ENCODE measurements around the gene ANXA11. TPM values are rescaled to one million over a fixed set of nuclear protein-coding genes. Genes with fewer than 3 reads are reported as not detected.

The ANXA11 gene
- total RNA-seq, 1 experiment from 2014 or later, result 241 TPM

GRCh38 chr10:80184291-80184690 is 21.0 kb downstream of the ANXA11 start:
- Histone ChIP-seq H3K9me3 (ENCODE audit: control insufficient read depth, insufficient read depth, low read depth, low read length) (no peaks in the 10 kb centered on the region), H3K36me3 (ENCODE audit: control insufficient read depth, insufficient read depth, low read length) (no peaks in the 10 kb centered on the region), H3K4me3 (ENCODE audit: low read depth in 2 of 2, low read length in 2 of 2) (no peak overlapping the region), H3K4me1 (ENCODE audit: control insufficient read depth, insufficient read depth, low read length) (peaks cover 6% of the 10 kb centered on the region; the same call in 1 of the 2 replicates), H3K27me3 (ENCODE audit: control insufficient read depth, insufficient read depth, low read length) (no peaks in the 10 kb centered on the region), H3K27ac (ENCODE audit: low read length) (no peak overlapping the region)
- intact Hi-C loops (cut with micrococcal nuclease; ENCODE audit: unreplicated experiment) (no loop called here), in situ Hi-C loops (cut with HindIII; ENCODE audit: low pct_unique_long_range_greater_than_20kb, low sequenced_read_pairs) (no loop called here)
- ChIA-PET POLR2A (interaction anchor here (1.1 kb wide), 1 partner anchor 9 kb away, joined by 4 read pairs; no protein-coding TSS in a partner anchor), CTCF (no interaction called here)
- DNase-seq (ENCODE audit: low read depth, low spot score) (no peak), ATAC-seq (no peak)
- no peak for TF ChIP-seq SIN3A (IDR thresholded peaks at IDR 0.05; ENCODE audit: borderline replicate concordance, insufficient read depth, low read depth, low read length)
- no TSS peak for BruUV-seq (replicated peaks)

GRCh38 chr10:80183436-80183835 is 21.9 kb downstream of the ANXA11 start:
- CTCF ChIA-PET, result no interaction called here
- no peak for DNase-seq (ENCODE audit: low read depth, low spot score)

More at GRCh38 chr10:80183436-80183835, 21.9 kb downstream of the ANXA11 start:
- no peaks in the 10 kb centered on the region for H3K27me3 ChIP-seq (ENCODE audit: control insufficient read depth, insufficient read depth, low read length)
- TF ChIP-seq POLR2AphosphoS5 (IDR thresholded peaks at IDR 0.05; ENCODE audit: low read depth, low read length), result no peak
- no peak for TF ChIP-seq SIN3A (IDR thresholded peaks at IDR 0.05; ENCODE audit: borderline replicate concordance, insufficient read depth, low read depth, low read length)
- no peak for TF ChIP-seq TCF7L2 (IDR thresholded peaks at IDR 0.05; ENCODE audit: low read depth, low read length)
- TF ChIP-seq, protein P1, sequence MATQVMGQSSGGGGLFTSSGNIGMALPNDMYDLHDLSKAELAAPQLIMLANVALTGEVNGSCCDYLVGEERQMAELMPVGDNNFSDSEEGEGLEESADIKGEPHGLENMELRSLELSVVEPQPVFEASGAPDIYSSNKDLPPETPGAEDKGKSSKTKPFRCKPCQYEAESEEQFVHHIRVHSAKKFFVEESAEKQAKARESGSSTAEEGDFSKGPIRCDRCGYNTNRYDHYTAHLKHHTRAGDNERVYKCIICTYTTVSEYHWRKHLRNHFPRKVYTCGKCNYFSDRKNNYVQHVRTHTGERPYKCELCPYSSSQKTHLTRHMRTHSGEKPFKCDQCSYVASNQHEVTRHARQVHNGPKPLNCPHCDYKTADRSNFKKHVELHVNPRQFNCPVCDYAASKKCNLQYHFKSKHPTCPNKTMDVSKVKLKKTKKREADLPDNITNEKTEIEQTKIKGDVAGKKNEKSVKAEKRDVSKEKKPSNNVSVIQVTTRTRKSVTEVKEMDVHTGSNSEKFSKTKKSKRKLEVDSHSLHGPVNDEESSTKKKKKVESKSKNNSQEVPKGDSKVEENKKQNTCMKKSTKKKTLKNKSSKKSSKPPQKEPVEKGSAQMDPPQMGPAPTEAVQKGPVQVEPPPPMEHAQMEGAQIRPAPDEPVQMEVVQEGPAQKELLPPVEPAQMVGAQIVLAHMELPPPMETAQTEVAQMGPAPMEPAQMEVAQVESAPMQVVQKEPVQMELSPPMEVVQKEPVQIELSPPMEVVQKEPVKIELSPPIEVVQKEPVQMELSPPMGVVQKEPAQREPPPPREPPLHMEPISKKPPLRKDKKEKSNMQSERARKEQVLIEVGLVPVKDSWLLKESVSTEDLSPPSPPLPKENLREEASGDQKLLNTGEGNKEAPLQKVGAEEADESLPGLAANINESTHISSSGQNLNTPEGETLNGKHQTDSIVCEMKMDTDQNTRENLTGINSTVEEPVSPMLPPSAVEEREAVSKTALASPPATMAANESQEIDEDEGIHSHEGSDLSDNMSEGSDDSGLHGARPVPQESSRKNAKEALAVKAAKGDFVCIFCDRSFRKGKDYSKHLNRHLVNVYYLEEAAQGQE (IDR thresholded peaks at IDR 0.05; ENCODE audit: insufficient read depth in 1 of 2, low read depth in 2 of 2, low read length in 1 of 2), result no peak
- no peak for TF ChIP-seq CTCF (IDR thresholded peaks at IDR 0.05)
- no peak for ATAC-seq
- H3K9me3 ChIP-seq (ENCODE audit: control insufficient read depth, insufficient read depth, low read depth, low read length), result no peaks in the 10 kb centered on the region
- H3K36me3 ChIP-seq (ENCODE audit: control insufficient read depth, insufficient read depth, low read length), result no peaks in the 10 kb centered on the region
- H3K4me3 ChIP-seq (ENCODE audit: low read depth in 2 of 2, low read length in 2 of 2), result no peak overlapping the region
- intact Hi-C loops (cut with micrococcal nuclease; ENCODE audit: unreplicated experiment) (no loop called here), in situ Hi-C loops (cut with HindIII; ENCODE audit: low pct_unique_long_range_greater_than_20kb, low sequenced_read_pairs) (no loop called here)
- H3K4me1 ChIP-seq (ENCODE audit: control insufficient read depth, insufficient read depth, low read length), result peaks cover 6% of the 10 kb centered on the region; the same call in 1 of the 2 replicates
- no TSS peak for BruUV-seq (replicated peaks)
- POLR2A ChIA-PET, result no interaction called here
- no peak overlapping the region for H3K27ac ChIP-seq (ENCODE audit: low read length)
